ENCODE results near the gene TMUB1.

The TMUB1 gene

DNA sequence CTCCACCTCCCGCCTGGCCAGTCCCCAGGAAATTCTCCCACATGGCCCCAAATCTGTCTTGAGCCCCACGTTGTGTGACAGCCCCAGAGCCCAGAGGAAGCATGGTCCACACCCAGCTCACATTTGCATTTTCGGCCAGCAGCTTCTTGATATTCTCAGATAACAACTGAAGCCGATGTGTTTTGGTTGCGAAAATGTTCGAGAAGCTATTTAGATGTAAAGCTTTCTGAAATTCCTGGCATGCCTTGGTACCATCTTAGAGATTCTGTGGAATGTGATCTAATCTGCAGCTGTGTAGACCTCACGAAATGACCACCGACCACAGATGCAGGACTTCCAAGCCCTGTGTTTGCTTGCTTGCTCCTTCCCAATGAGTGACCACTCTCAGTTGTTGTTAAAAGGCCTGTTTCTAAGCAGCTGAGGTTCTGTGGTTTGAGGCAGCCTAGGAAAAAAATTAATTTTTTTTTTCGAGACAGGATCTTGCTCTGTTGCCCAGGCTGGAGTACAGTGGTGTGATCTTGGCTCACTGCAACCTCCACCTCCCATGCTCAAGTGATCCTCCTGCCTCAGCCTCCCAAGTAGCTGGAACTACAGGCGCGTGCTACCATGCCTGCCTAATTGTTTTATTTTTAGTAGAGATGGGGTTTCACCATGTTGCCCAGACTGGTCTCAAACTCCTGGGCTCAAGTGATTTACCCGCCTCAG is 15.1 kb downstream of the TMUB1 start:
- DNase-seq (ENCODE audit: low read depth) = no peak

DNA sequence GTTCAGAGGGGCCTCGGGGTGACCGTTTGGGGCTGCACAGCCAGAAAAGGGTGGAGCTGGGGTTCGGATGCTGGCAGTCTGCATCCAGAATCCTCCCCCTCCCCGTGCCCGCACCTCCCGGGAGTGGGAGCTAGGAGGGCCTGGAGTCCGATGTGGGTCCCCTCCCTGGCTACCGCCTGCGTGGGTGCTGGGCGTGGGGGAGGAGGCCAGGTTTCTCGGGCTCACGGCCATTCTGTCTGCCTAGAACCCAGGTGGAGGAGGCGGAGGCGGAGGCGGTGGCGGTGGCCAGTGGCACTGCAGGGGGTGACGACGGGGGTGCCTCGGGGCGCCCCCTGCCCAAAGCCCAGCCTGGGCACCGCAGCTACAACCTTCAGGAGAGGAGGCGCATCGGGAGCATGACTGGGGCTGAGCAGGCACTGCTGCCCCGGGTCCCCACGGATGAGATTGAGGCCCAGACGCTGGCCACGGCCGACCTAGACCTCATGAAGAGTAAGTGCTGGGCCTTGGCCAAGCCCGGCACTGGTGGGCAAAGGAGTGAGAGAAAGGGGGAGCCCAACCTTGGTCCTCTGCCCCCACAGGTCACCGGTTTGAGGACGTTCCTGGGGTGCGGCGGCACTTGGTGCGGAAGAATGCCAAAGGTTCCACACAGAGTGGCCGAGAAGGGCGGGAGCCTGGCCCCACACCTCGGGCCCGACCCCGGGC is 16.9 kb downstream of the TMUB1 start:
- DNase-seq (ENCODE audit: low read depth) = no peak

DNA sequence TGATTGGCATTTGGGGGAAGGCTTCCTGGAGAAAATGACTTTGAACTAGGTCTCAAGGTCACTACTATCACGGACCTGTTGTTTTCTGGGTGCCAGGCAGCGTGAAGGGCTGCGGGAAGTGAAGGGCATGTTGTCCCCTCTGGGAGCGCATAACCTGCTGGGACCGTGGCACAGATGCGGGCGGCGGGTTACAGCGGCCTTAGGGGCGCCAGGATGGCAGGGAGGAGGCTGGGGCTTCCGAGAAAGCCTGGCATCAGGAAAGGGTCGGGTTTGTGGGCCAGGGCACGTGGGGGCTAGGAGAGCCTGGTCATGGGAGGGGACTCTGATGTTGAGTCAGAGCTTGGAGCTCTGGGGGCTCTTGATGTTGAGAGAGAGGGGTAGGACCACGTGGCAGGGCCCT is 17.8 kb downstream of the TMUB1 start:
- DNase-seq (ENCODE audit: low read depth) = no peak

DNA sequence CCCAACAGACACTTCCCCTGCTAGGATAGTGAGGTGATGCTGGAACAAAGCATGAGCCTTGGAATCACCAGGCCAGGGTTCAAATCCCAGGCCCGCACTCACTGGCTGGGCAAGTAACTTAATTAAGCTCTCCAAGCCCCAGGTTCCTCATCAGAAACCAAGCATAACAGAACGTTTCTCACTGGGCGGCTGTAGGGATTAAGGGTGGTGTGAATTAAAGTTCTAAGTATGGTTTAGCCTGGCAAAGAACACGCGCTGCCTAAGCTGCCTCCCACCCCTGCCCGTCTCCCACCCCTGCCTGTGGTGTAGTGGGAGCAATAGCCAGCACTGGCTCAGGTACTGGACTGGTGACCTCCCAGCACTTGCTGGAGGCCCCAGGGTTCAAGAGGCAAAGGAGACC is 18.3 kb downstream of the TMUB1 start:
- DNase-seq (ENCODE audit: low read depth) = no peak

DNA sequence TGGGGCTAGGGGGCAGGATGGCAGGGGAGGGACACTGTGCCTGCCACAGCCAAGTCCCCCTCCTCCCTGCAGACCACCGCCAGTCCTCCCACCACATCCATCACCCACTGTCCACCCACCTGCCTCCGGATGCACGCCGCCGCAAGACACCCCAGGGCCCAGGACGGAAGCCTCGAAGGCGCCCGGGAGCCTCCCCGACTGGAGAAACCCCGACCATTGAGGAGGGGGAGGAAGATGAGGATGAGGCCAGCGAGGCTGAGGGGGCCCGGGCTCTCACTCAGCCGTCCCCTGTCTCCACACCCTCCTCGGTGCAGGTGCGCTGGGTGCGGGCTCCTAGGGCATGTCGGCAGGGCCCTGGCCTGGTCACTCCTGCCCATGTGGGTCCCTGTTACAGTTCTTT is 18.8 kb downstream of the TMUB1 start:
- DNase-seq (ENCODE audit: low read depth) = no peak

DNA sequence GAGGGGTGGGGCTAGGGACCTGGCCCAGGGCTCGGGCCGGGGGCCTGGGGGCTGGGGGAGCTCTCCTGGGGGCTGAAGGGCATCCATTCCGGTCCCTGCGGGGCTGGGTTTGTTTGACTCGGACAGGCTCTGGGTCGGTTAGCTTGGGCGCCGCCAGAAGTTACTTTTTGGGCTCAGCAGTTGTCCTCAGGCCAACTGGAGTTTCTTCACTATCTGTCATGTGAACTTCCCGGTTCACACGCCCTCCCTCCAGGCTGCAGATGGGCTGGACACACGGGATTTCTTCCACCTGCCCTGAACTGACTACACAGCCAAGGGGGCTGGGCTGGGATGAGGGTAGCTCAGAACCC is 20.1 kb downstream of the TMUB1 start:
- no peak for DNase-seq (ENCODE audit: low read depth)

DNA sequence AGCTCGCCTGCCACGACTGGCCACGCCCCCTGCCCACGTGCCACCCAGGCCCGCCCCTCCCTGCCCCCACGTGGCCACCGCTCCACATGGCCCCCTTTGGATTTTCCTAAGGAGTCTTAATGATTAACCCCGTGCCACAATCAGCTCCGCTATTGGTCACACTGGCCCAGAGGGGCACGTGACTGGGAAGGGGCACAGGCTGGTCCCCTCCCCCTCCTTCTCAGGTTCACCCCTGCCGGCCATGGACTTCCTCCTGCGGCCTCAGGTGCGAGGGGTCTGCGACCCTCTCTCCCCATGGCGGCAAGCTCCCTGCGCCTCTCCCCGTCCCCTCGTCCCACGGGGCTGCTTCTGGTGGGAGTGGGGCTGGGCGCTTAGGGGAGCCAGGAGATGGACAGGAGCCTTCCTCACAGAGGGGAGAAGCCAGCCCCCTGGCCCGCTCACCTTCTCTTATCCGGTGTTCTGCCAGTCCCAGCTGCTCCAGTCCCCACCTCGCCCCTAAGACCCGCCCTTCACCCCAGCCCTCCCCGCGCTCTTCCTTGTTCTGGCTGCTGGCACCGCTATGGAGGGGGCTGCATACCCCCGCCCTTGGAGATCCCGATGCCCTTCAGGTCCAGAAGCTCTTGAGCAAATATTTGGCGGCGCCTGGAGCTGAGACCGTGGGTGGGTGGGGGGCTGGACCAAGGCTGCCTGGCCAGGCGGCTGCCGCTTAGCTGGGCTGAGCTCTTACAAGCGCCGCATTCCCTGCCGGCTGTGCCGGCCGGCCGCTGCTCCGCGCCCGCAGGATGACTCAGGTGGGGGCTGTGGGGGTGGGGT is 20.7 kb downstream of the TMUB1 start:
- DNase-seq (ENCODE audit: low read depth) = no peak

DNA sequence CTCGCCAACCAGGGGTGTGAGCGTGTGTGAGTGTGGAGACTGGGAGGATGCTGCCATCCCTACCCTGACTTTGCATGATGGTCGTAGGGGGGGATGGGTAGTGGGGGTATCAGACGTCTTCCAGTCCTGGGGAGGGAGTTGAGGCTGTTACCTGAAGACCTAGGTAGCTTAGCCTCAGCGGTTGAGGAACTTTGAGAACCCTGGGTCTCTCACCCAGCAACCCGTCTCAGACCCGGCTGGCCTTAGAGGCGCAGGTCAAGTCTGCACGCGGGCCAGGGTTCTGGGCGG is 21.2 kb downstream of the TMUB1 start:
- DNase-seq (ENCODE audit: low read depth) = no peak

DNA sequence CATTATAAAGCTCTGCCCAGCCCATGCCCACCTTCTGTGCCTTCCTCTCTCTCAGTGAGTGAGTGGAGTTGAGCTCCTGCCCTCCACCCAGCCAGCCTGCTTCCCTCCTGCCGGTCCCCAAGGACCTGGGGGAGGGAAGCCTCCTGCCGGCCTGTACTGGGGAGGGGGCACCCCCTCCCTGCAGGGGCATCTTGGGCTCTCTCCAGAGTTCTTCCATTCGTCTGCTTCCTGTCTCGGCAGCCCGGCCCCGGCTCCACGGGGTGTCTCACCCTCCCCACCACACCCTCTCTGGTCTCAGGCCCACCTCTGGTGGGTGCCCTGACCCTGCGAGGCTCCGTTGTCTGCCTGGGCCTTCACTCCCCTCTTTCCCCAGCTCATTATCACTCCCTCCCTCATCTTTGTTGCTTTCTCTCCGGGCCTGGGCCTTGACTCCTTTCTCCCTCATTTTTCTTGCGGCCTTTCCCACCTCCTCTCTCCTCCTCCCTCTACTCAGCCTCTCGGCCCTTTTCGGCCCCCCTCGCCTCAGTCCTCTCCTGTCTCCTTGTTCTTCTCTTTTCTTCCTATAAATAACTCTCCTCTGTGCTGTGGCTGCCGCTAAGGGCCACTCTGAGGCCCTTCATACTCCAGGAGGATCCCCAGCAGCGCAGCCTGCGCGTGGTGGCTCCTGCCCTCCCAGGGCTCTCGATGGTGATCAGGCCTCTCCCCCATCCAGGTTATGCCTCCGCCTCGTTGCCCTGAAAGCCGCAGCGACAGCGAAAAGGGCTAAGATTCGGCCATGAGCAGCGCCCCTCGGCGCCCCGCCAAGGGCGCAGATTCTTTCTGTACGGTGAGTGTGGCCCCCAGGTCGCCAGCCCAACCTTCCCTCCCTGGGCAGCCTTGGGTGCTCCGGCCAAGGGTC is 21.8 kb downstream of the TMUB1 start:
- no peak for DNase-seq (ENCODE audit: low read depth)

DNA sequence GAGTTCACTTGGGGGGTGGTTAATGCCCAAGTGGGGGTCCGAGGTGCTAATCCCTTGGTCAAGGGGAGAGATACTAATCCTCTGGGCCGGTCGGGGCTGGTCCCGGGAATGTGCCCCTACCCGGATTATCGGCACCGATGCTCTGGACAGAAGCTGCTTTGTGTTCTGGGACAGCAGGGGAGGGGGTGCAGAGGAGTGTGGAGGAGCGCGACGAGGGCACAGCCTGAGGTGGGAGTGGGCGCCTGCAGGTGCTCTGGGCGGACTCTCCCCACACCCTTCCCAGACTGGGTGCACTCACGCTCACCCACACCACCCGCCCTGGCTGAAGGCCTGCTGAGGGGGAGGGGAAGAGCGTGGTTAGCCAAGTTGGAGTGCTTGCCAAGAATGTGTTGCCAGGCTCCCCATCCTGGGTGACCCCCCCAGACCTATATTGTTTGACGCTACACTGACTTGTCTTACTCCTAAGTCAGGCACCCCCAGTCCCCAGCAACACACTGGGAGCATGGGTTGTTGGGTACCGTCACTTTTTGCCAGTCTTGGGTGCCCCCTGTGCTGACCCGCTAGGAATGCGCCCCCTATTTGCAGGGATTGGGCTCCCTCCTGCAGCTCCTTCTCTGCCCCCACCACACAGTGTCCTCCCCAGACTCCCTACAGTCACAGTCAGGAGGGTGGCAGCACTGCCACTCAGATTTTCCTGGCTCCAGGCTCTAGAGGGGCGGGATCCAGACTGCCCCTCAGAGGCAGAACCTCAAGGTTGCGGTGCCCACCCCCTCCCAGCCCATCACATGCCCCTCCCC is 22.7 kb downstream of the TMUB1 start:
- no peak for DNase-seq (ENCODE audit: low read depth)

DNA sequence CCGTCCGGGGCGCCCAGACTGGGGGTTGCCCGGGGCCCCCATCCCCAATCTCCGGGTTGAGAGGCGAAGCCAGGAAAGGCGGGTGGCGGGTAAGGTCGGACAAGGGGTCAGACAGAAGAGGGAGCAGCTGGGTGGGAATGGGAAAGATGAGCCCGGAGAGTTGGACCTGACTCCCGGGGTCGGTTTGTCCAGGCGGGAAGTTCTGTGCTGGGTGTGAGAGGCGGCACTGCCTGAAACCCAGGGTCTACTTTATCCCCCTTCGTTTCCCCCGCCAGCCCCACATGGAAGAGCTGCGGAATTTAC is 23.2 kb downstream of the TMUB1 start:
- no peak for DNase-seq (ENCODE audit: low read depth)

DNA sequence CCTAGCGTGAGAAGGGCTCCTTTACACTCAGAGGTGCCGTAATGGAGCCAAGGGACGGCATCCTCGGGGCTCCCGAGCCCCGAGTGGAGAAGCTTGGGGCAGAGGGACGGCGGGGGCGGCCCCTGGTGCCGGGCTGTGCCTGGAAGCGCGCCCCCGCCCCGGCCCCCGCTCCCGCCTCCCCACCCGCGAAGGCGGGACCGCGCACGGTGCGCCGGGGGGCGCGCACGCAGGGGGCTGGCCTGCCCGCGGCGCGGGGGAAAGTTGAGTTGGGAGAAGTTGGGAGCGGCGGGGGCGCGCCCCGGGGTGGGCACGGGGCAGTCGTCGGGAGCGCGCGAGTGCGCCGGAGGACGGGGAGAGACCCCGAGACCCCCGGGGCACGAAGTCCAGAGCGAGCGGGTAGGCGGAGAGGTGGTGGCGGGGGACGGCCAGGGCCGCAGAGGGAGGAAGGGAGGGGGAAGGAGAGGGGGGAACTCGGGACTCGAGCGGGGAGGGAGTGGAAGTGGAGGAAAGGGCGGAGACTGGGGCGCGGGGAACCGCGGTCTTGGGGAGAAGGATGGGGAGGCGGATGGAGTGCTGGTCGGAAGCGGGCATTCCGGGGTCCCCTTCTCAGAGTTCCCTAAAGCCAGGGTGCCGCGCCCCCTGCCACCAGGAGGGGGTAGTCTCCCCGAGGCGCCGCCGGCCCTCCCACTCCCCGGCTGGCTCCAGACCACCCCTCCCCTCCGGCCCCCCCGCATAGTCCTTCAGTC is 23.8 kb downstream of the TMUB1 start, which contains the start of gene SLC4A2:
Gene SLC4A2, plus strand, starts transcription at position 223 of the 746 bp plus-strand sequence. CDS start 2,399 bp downstream, outside the sequence.
- peak; percentile 65 for DNase-seq (ENCODE audit: low read depth)

DNA sequence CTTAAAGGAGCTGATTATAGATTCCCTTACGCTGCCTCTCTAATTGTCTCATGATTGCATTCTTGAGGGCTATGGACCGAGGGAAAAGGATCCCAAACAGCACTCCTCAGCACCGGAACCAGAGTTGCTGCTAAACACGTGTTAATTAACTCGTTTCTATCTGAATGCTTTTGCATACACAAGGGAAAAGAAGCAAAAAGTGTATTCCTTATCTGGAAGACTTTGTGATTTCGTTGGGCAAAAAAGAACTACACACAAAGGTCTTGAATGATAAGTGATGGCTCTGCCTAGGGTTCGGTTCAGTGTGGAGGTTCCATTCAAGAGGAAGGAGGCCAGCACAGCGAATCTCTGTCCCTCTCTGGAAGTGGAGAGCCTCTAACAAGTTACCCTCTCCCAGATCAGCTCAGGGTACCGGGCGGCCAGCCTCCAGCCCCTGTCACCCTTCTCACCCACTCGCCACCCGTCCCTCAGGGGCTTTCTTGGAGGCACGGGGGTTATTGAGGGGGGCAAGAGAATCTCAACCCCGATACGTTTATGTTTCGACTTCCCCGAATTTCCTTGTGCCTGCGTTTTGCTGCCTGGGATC is 24.4 kb downstream of the TMUB1 start:
- DNase-seq (ENCODE audit: low read depth) = no peak

DNA sequence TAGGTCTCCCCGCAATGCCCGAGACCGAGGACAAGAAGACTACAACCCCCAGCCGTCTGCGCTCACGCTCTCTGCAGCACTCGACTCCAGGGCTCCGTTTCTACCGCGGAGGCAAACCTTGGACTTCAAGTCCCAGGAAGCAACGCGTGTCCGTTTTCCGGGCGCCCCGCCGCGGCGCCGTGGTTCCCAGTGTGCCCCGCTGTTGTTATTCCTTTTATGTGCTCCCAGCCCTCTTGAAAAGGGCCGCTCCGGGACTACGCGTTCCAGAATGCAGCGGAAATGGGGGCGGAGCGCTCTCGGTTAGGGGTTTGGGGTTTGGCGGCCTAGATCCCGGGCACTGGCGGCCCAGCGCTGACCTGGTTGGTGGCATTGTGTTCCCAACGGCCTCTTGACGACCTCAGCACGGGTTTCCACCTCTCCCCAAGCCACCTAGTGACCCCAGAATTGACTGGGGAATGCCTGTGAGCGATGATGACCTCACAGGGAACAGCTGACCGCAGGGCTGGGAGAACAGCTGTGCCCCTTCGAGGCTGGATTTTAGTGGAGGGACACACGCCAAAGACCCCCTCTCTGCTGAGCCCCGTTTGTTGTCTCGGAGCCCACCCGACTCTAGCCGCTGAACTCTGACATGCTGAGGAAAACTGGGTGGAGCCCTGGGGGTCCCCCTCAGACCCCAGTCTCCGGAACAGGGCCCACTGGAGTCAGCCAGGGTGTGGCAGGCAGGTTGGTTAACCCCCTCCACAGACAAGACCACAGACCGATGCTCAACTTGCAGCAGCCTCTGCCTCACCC is 25.1 kb downstream of the TMUB1 start:
- peak; percentile 96 for DNase-seq (ENCODE audit: low read depth)

DNA sequence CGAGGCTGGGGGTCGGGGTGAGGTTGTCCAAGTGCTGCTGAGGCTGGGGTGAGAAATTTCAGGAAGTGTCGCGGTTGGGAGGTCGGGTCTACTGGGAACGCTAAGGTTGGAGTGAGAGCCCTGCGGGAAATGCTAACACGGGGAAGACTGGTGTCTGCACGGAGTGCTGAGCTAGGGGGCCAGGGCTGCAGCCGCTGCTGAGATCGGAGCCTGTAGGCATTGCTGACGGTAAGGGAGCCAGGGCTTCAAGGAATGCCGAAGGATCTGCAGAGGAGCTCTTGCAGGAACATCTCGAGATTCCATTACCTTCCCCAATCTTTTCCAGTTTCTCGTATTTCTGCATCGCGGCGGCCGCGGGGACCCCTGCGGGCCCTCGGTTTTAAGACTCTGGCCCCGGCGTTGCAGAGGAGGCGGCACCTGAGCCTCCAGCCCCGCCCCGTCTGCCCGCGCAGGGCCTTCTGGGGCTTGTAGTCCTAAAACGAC is 25.7 kb downstream of the TMUB1 start, which contains the start of gene CDK5:
Gene CDK5, minus strand, starts transcription at position 392 of the 483 bp plus-strand sequence. Its CDS starts 49 bp downstream, at position 343.
- no peak for DNase-seq (ENCODE audit: low read depth)

DNA sequence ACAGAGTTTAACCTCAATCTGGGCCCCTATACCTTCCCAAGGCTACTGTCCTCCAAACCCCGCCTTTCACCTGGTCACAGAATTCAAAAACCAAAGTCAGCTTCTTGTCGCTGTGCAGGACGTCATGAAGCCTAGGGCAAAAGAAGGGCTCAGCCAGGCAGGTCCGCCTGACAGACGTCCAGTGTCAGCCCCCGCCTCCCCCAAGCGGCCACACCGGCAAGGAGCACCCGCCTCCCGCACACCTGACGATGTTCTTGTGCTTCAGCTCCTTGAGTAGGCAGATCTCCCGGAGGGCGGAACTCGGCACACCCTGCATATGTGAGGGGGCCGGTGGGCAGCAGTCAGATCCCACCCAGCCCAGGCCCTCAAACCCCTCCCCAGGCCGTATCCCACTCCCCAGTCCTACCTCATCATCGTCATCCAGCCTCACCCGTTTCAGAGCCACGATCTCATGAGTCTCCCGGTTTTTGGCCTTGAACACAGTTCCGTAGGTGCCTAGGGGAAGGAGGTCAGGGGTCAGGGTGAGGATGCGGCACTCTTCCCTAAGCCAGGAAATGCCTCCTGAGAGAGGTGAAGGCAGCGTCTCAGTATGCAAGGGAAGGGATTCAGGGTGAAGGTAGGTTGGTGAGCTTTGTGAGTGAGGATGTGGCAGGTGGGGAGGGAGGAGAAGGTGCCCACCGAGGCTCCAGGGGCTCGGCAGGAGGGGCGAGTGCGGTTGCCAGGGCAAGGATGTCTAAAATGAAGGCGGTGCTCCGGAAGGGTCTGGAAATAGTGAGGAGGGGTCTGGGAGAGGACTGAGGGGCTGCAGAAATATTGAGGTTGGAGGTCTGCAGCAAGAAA is 26.4 kb downstream of the TMUB1 start:
- no peak for DNase-seq (ENCODE audit: low read depth)

DNA sequence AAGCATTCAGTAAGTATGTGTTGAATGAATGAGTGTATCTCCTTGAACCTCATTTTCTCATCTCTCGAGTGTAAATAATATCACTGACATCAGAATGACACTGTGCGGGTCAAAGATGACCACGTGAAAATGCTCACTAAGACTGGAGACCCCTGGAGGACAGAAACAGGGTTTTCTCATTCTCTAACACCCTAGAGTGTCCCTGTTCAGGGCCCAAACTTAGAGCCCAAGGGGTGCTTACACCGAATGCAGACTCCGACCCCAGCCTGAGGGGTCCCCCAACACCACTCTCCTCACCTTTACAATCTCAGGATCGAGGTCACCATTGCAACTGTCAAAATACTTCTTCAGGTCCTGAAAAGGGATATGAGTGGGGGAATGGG is 27.0 kb downstream of the TMUB1 start:
- DNase-seq (ENCODE audit: low read depth) = no peak

DNA sequence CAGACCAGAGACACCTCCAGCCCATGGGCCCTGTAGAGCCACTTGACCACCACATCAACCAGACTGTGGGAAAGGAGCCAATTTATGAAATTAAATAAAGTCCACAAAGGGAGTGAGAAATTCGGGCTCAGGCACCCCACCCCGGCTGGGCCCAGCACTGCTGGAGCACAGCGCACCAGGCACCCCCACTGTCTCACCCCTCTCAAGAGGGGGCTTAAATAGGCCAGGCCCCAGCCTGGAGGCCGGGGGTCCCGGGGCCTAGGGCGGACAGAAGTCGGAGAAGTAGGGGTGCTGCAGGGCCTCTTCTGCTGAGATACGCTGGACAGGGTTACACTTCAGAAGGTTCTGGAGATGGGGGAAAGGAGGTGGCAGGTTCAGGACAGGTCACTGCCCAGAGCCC is 29.5 kb downstream of the TMUB1 start:
- DNase-seq (ENCODE audit: low read depth) = no peak

All from stimulated activated CD4-positive, alpha-beta T cell treated with anti-CD3 and anti-CD28 coated beads, Interleukin-2, amount 100 ng/mL, for 4 hours (primary cell).